Measurements from ENCODE around the gene PNLIPRP2. TPM values are rescaled to one million over a fixed set of nuclear protein-coding genes. Genes with fewer than 3 reads are reported as not detected.

The PNLIPRP2 gene
- polyA plus RNA-seq, 2 of the 4 experiments (the other 2 are of a cell fraction) = 0.09 TPM; not detected in 1

GRCh38 chr10:116674901-116675423 lies 54.2 kb downstream of the PNLIPRP2 start:
- WGBS (ENCODE audit: missing lambda C conversion rate) = 91% methylated on average over 32 of the region's 32 CpGs
- Histone ChIP-seq H3K27ac (no peak overlapping the region), H3K4me2 (no peak overlapping the region), H3K4me1 (peaks cover 7% of the 10 kb centered on the region), H3K4me3 (no peak overlapping the region), H3K9me3 (no peaks in the 10 kb centered on the region)
- no peak for DNase-seq (ENCODE audit: low read depth in 1 of 2, low spot score in 1 of 2)
- ATAC-seq = no peak
- TF ChIP-seq TFCP2L1 (CRISPR knock-in tag; IDR thresholded peaks at IDR 0.05) (no peak), NFE2L2 (conservative IDR thresholded peaks at IDR 0.05; ENCODE audit: low read length) (no peak), BCL3 (IDR thresholded peaks at IDR 0.05) (no peak), CHD4 (IDR thresholded peaks at IDR 0.05; ENCODE audit: borderline replicate concordance) (no peak), BHLHE40 (IDR thresholded peaks at IDR 0.05; ENCODE audit: low read depth, low read length) (no peak), TP53 (CRISPR knock-in tag; IDR thresholded peaks at IDR 0.05) (no peak), HES2 (IDR thresholded peaks at IDR 0.05) (no peak), ZC3H11A (IDR thresholded peaks at IDR 0.05) (no peak), HDAC2 (IDR thresholded peaks at IDR 0.05) (no peak)
- TF ChIP-seq, protein P1, sequence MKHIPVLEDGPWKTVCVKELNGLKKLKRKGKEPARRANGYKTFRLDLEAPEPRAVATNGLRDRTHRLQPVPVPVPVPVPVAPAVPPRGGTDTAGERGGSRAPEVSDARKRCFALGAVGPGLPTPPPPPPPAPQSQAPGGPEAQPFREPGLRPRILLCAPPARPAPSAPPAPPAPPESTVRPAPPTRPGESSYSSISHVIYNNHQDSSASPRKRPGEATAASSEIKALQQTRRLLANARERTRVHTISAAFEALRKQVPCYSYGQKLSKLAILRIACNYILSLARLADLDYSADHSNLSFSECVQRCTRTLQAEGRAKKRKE (CRISPR knock-in tag; IDR thresholded peaks at IDR 0.05; ENCODE audit: low read depth) = no peak
- TF ChIP-seq, protein P2, sequence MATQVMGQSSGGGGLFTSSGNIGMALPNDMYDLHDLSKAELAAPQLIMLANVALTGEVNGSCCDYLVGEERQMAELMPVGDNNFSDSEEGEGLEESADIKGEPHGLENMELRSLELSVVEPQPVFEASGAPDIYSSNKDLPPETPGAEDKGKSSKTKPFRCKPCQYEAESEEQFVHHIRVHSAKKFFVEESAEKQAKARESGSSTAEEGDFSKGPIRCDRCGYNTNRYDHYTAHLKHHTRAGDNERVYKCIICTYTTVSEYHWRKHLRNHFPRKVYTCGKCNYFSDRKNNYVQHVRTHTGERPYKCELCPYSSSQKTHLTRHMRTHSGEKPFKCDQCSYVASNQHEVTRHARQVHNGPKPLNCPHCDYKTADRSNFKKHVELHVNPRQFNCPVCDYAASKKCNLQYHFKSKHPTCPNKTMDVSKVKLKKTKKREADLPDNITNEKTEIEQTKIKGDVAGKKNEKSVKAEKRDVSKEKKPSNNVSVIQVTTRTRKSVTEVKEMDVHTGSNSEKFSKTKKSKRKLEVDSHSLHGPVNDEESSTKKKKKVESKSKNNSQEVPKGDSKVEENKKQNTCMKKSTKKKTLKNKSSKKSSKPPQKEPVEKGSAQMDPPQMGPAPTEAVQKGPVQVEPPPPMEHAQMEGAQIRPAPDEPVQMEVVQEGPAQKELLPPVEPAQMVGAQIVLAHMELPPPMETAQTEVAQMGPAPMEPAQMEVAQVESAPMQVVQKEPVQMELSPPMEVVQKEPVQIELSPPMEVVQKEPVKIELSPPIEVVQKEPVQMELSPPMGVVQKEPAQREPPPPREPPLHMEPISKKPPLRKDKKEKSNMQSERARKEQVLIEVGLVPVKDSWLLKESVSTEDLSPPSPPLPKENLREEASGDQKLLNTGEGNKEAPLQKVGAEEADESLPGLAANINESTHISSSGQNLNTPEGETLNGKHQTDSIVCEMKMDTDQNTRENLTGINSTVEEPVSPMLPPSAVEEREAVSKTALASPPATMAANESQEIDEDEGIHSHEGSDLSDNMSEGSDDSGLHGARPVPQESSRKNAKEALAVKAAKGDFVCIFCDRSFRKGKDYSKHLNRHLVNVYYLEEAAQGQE (IDR thresholded peaks at IDR 0.05) = no peak
- no peak for FAIRE-seq
- CTCF ChIA-PET = interaction anchor here (0.7 to 15.8 kb wide), 6 partner anchors 7 to 542 kb away, joined by 3 to 277 read pairs (median 3); no protein-coding TSS in a partner anchor
- POLR2A ChIA-PET = no interaction called here

DNA sequence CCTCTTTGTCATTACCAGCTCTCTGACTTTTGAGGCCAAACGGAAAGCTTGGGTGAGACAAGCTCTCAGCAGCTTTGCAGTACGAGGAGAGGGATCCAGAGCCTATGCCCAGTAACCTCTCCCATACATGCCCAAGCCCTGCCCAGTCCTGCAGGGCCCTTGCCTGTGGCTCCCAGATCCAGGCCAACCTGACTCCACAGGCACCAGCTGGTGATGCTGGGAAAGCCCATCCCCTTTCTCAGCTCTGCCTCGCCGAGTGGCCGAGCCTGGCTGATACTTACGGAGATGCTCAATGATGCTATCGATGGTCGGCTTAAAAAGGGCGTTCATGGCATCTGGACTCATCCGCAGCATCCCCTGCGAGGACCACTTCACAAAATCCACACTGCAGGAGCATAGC lies 55.4 kb downstream of the PNLIPRP2 start:
- H3K27ac ChIP-seq = no peak overlapping the region
- TF ChIP-seq FOXS1 (CRISPR knock-in tag; IDR thresholded peaks at IDR 0.05) = no peak
- TF ChIP-seq, protein P3, sequence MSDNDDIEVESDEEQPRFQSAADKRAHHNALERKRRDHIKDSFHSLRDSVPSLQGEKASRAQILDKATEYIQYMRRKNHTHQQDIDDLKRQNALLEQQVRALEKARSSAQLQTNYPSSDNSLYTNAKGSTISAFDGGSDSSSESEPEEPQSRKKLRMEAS (IDR thresholded peaks at IDR 0.05) = no peak
- TF ChIP-seq RARB (CRISPR knock-in tag; IDR thresholded peaks at IDR 0.05) = no peak
- no peak for TF ChIP-seq RFX5 (IDR thresholded peaks at IDR 0.05)
- TF ChIP-seq CEBPB (IDR thresholded peaks at IDR 0.05) = no peak
- no peak for TF ChIP-seq SMC3 (IDR thresholded peaks at IDR 0.05)
- TF ChIP-seq KDM1A (IDR thresholded peaks at IDR 0.05; ENCODE audit: low read depth) = no peak
- no peak for TF ChIP-seq ZSCAN20 (CRISPR knock-in tag; IDR thresholded peaks at IDR 0.05)
- TF ChIP-seq HDAC2 (IDR thresholded peaks at IDR 0.05) = no peak
- TF ChIP-seq, protein P4, sequence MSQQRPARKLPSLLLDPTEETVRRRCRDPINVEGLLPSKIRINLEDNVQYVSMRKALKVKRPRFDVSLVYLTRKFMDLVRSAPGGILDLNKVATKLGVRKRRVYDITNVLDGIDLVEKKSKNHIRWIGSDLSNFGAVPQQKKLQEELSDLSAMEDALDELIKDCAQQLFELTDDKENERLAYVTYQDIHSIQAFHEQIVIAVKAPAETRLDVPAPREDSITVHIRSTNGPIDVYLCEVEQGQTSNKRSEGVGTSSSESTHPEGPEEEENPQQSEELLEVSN (IDR thresholded peaks at IDR 0.05; ENCODE audit: borderline replicate concordance, low read depth) = no peak
- no peak for TF ChIP-seq MAFK (IDR thresholded peaks at IDR 0.05; ENCODE audit: partially characterized antibody)
- TF ChIP-seq, protein P1 (CRISPR knock-in tag; IDR thresholded peaks at IDR 0.05; ENCODE audit: low read depth) = no peak
- TF ChIP-seq CBX8 (IDR thresholded peaks at IDR 0.05) = no peak
- TF ChIP-seq ZFP36 (IDR thresholded peaks at IDR 0.05; ENCODE audit: borderline replicate concordance, partially characterized antibody) = no peak
- no peak for TF ChIP-seq NPAS2 (CRISPR knock-in tag; IDR thresholded peaks at IDR 0.05; ENCODE audit: borderline replicate concordance)
- TF ChIP-seq HEYL (CRISPR knock-in tag; IDR thresholded peaks at IDR 0.05) = no peak
- FAIRE-seq (no peak), DNase-seq (ENCODE audit: low read depth in 1 of 2, low spot score in 1 of 2) (no peak), ATAC-seq (no peak)
- ChIA-PET POLR2A (no interaction called here), CTCF (interaction anchor here (0.8 to 15.8 kb wide), 4 partner anchors 19 to 492 kb away, joined by 3 to 277 read pairs (median 5); no protein-coding TSS in a partner anchor)
- H3K4me2 ChIP-seq = no peak overlapping the region
- H3K4me1 ChIP-seq = peaks cover 7% of the 10 kb centered on the region
- no peak overlapping the region for H3K4me3 ChIP-seq
- no peaks in the 10 kb centered on the region for H3K9me3 ChIP-seq
- WGBS (ENCODE audit: missing lambda C conversion rate) = 90% methylated on average over 11 of the region's 11 CpGs

Data from A549 (cell line).